ENCODE data around the gene NOTO.

The NOTO gene

GRCh38 chr2:73172963-73173362 is 29.4 kb upstream of the NOTO start:
- TF ChIP-seq CTCF (conservative IDR thresholded peaks at IDR 0.05; ENCODE audit: low read depth, low read length), result no peak
- peak; percentile 43 for DNase-seq (ENCODE audit: low read depth)
- no peak overlapping the region for H3K4me3 ChIP-seq (ENCODE audit: low read depth, low read length)

- DNase-seq (ENCODE audit: low read depth), result no peak
- TF ChIP-seq CTCF (conservative IDR thresholded peaks at IDR 0.05; ENCODE audit: low read depth, low read length), result no peak
- H3K4me3 ChIP-seq (ENCODE audit: low read depth, low read length), result no peak overlapping the region
These were observed 28.6 kb upstream of the NOTO start for GRCh38 chr2:73173781-73174180.

- DNase-seq (ENCODE audit: low read depth), result no peak
- no peak overlapping the region for H3K4me3 ChIP-seq (ENCODE audit: low read depth, low read length)
- TF ChIP-seq CTCF (conservative IDR thresholded peaks at IDR 0.05; ENCODE audit: low read depth, low read length), result no peak
These were observed 28.1 kb upstream of the NOTO start for GRCh38 chr2:73174244-73174643.

GRCh38 chr2:73174941-73175662 is 27.3 kb upstream of the NOTO start:
- peak overlapping the region; percentile 43 for H3K4me3 ChIP-seq (ENCODE audit: low read depth, low read length)
- no peak for TF ChIP-seq CTCF (conservative IDR thresholded peaks at IDR 0.05; ENCODE audit: low read depth, low read length)
- peak; percentile 2 for DNase-seq (ENCODE audit: low read depth)

- peak overlapping the region; percentile 43 for H3K4me3 ChIP-seq (ENCODE audit: low read depth, low read length)
- TF ChIP-seq CTCF (conservative IDR thresholded peaks at IDR 0.05; ENCODE audit: low read depth, low read length), result no peak
- DNase-seq (ENCODE audit: low read depth), result peak; percentile 54
These were observed 26.6 kb upstream of the NOTO start for GRCh38 chr2:73175663-73176204.

- peak overlapping the region; percentile 69 for H3K4me3 ChIP-seq (ENCODE audit: low read depth, low read length)
- peak; percentile 2 for DNase-seq (ENCODE audit: low read depth)
These were observed 26.0 kb upstream of the NOTO start for GRCh38 chr2:73176205-73176880.

More at GRCh38 chr2:73176205-73176880, 26.0 kb upstream of the NOTO start:
- TF ChIP-seq CTCF (conservative IDR thresholded peaks at IDR 0.05; ENCODE audit: low read depth, low read length), result no peak
